K562 (cell line): Measurements from ENCODE around the gene RAMAC. TPM values are rescaled to one million over a fixed set of nuclear protein-coding genes. Genes with fewer than 3 reads are reported as not detected.

Source experiments
- ATAC-seq: fragments of 200-7000 bp; cut with Tn5 transposase; 3 replicates; pipeline ENCODE4 v1.9.1; 2020; ENCODE audit warnings: moderate library complexity
- BruUV-seq: library from RNA; stranded (reverse); fragments of 400-500 nt; replicated peaks from 2 replicates; lab custom pipeline; 2021; lab: Mats Ljungman, UMichigan
- CTCF ChIA-PET: fragments of 300-600 bp; formaldehyde crosslinking; extraction: SDS; loops from one replicate; lab custom pipeline; 2021; ENCODE audit warnings: low intra/inter-chr PET ratio; lab: Yijun Ruan, JAX
- POLR2A ChIA-PET: fragments of 300-600, 350-650 bp; sonication (Branson Sonifier 250); formaldehyde crosslinking; extraction: SDS; loops from one replicate; lab custom pipeline; 2021; ENCODE audit warnings: antibody characterized with exemption, inconsistent platforms; lab: Yijun Ruan, JAX
- DNase-seq, 4 experiments: peaks; one replicate each; pipeline versions ENCODE4 v3.0.0 to v3.0.0-alpha.2; 2011 to 2018; ENCODE audit warnings: low spot score in 3 of 4, mixed read lengths in 3 of 4; ENCODE audit errors: extremely low read depth in 1 of 4
- FAIRE-seq: peaks from 2 replicates; lab custom pipeline; 2011; peaks lifted over from hg19 to GRCh38; lab: Jason Lieb, UNC
- H2AFZ ChIP-seq: 2 replicates; pipeline ENCODE4 v1.6.0; 2011; ENCODE audit warnings: low read depth, low read length, control low read depth, inconsistent platforms
- H3K27ac ChIP-seq: fragments of 200-600 bp; 3 replicates; pipeline ENCODE4 v1.8.0; 2011; ENCODE audit warnings: low read depth, mild to moderate bottlenecking, control low read depth, inconsistent platforms, low read length, moderate library complexity, mixed read lengths; ENCODE audit errors: extremely low read depth
- H3K27me3 ChIP-seq, 2 experiments: fragments of 300-600 bp in 1 of 2; 2 replicates in 1 of 2; 3 replicates in 1 of 2; pipeline versions ENCODE4 v1.6.0 to v1.8.0; 2011; ENCODE audit warnings: inconsistent platforms in 2 of 2, low read length in 2 of 2, mild to moderate bottlenecking in 1 of 2, mixed read lengths in 1 of 2, moderate library complexity in 1 of 2; ENCODE audit not compliant: control insufficient read depth in 2 of 2, insufficient read depth in 2 of 2
- H3K36me3 ChIP-seq: fragments of 300-600 bp; 3 replicates; pipeline ENCODE4 v1.8.0; 2011; ENCODE audit warnings: mild to moderate bottlenecking, low read length, inconsistent platforms; ENCODE audit not compliant: control insufficient read depth, insufficient read depth
- H3K4me1 ChIP-seq, 2 experiments: fragments of 200-600 bp in 1 of 2; replicated peaks in 1 of 2; 2 replicates in 1 of 2; 3 replicates in 1 of 2; pipeline versions ENCODE4 v1.5.1 to v1.8.0; 2011; ENCODE audit warnings: inconsistent platforms in 2 of 2, low read length in 2 of 2, mild to moderate bottlenecking in 1 of 2, mixed read lengths in 1 of 2, moderate library complexity in 1 of 2; ENCODE audit not compliant: control insufficient read depth in 2 of 2, insufficient read depth in 2 of 2
- H3K4me2 ChIP-seq: 2 replicates; pipeline ENCODE4 v1.6.1; 2011; ENCODE audit warnings: low read length, control low read depth, inconsistent platforms, mixed read lengths; ENCODE audit not compliant: insufficient read depth
- H3K4me3 ChIP-seq: fragments of 200-600 bp; sonication (generic), shearing (Covaris generic); 2 replicates; pipeline ENCODE4 v1.5.1; 2016; ENCODE audit warnings: control low read depth, inconsistent platforms
- H3K79me2 ChIP-seq: fragments of 200-600 bp; 3 replicates; pipeline ENCODE4 v1.8.0; 2011; ENCODE audit warnings: low read length, inconsistent platforms; ENCODE audit not compliant: control insufficient read depth, insufficient read depth
- H3K9ac ChIP-seq, 2 experiments: 2 replicates each; pipeline versions ENCODE4 v1.6.0 to v1.6.1; 2011; ENCODE audit warnings: low read depth in 2 of 2, low read length in 2 of 2, control low read depth in 1 of 2, inconsistent platforms in 1 of 2, mild to moderate bottlenecking in 1 of 2, mixed read lengths in 1 of 2; ENCODE audit not compliant: insufficient read depth in 1 of 2
- H3K9me1 ChIP-seq: one replicate; pipeline ENCODE4 v1.6.0; 2011; ENCODE audit warnings: inconsistent platforms, mild to moderate bottlenecking, low read length, moderate library complexity; ENCODE audit not compliant: control insufficient read depth, insufficient read depth
- H3K9me3 ChIP-seq: replicated peaks from 2 replicates; pipeline ENCODE4 v1.5.1; 2011; ENCODE audit warnings: low read depth, low read length, inconsistent platforms; ENCODE audit not compliant: control insufficient read depth, insufficient read depth
- H4K20me1 ChIP-seq: replicated peaks from 2 replicates; pipeline ENCODE4 v1.6.1; 2011; ENCODE audit warnings: low read length, inconsistent platforms, mixed read lengths; ENCODE audit not compliant: control insufficient read depth, insufficient read depth
- C11orf30 ChIP-seq: fragments of 450-650 bp; IDR thresholded peaks from 2 replicates; pipeline ENCODE4 v1.6.1; 2016; ENCODE audit warnings: low read depth, mild to moderate bottlenecking
- HDAC1 ChIP-seq, 2 experiments: fragments of 450-650 bp; IDR thresholded peaks; 2 replicates each; pipeline ENCODE4 v1.6.1; 2016 to 2017; ENCODE audit warnings: inconsistent platforms in 1 of 2, mild to moderate bottlenecking in 1 of 2, moderate library complexity in 1 of 2
- MYNN ChIP-seq, 2 experiments: sonication (generic); formaldehyde crosslinking in 1 of 2; IDR thresholded peaks; 2 replicates each; pipeline versions ENCODE4 v1.5.0 to v1.6.1; 2016 to 2020; ENCODE audit warnings: antibody characterized with exemption in 1 of 2, missing genetic modification reagents in 1 of 2
- NCOA4 ChIP-seq: fragments of 450-650 bp; IDR thresholded peaks from 2 replicates; pipeline ENCODE4 v1.6.1; 2018; ENCODE audit warnings: mild to moderate bottlenecking; ENCODE audit not compliant: partially characterized antibody
- NFIC ChIP-seq: fragments of 450-650 bp; IDR thresholded peaks from 2 replicates; pipeline ENCODE4 v1.6.1; 2017; ENCODE audit warnings: mild to moderate bottlenecking, inconsistent platforms
- RBFOX2 ChIP-seq: fragments of 200-400 bp; formaldehyde crosslinking; IDR thresholded peaks from 2 replicates; pipeline ENCODE4 v1.6.1; 2017; ENCODE audit warnings: low read depth, mild to moderate bottlenecking, low read length, moderate library complexity
- WGBS: fragments of 100-300 bp; shearing (Covaris generic); methylation state at CpG from one replicate; pipeline ENCODE4 v1.1.6; 2016; ENCODE audit warnings: low coverage, mixed read lengths; ENCODE audit not compliant: insufficient coverage; ENCODE audit errors: missing lambda C conversion rate; 5-methylcytosine and 5-hydroxymethylcytosine counted together
- in situ Hi-C: fragments of 300-500 bp; cut with MboI; formaldehyde crosslinking; loops from 4 replicates; pipeline ENCODE4 v1.15.0; 2018; ENCODE audit warnings: inconsistent platforms, mixed read lengths
- intact Hi-C: fragments of 100-400 bp; cut with micrococcal nuclease; formaldehyde crosslinking; loops from 2 replicates; pipeline ENCODE4 v1.14.2; 2022
- polyA plus RNA-seq, 8 experiments: library from polyadenylated mRNA; depleted of rRNA in 4 of 8; stranded (reverse) in 5 of 8; unstranded in 3 of 8; fragments of >200 nt; fragmentation: Nextera tagmentation in 2 of 8; fragmentation: Illumina TruSeq in 1 of 8; extraction: Ambion mirVana in 2 of 8; extraction: Trizol in 1 of 8; gene quantifications; 2 replicates each; pipeline versions ENCODE4 v1.2.1 to v1.2.3, GENCODE V29; 2011 to 2014; ENCODE audit warnings: inconsistent platforms in 1 of 8, missing spikeins in 1 of 8
- total RNA-seq, 7 experiments: library from RNA; depleted of rRNA in 6 of 7; stranded (reverse); fragments of >200 nt in 6 of 7; fragmentation: Illumina TruSeq in 2 of 7; extraction: Trizol in 2 of 7; gene quantifications; 2 replicates each; pipeline versions ENCODE4 v1.2.1 to v1.2.3, GENCODE V29; 2011 to 2021; ENCODE audit warnings: low replicate concordance in 1 of 7
- TF ChIP-seq, protein P1 (sequence below), 3 experiments: fragments of 200-800 bp in 1 of 3; fragments of 250-450 bp in 1 of 3; fragments of 450-650 bp in 1 of 3; sonication (Bioruptor Pico) in 1 of 3; sonication (Bioruptor generic) in 1 of 3; formaldehyde crosslinking in 1 of 3; IDR thresholded peaks; 2 replicates each; pipeline versions ENCODE4 v1.6.1 to v1.8.0; 2016 to 2022; ENCODE audit warnings: mild to moderate bottlenecking in 2 of 3, missing genetic modification characterization in 2 of 3, missing compliant biosample characterization in 1 of 3, moderate library complexity in 1 of 3
- TF ChIP-seq, protein P2 (sequence below): fragments of 450-650 bp; formaldehyde crosslinking; IDR thresholded peaks from 2 replicates; pipeline ENCODE4 v1.4.0; 2020; ENCODE audit warnings: mild to moderate bottlenecking, moderate library complexity
- TF ChIP-seq, protein P3 (sequence below): fragments of 250-450 bp; sonication (Bioruptor Pico); IDR thresholded peaks from 2 replicates; pipeline ENCODE4 v1.5.0; 2021

The RAMAC gene
- total and polyA plus RNA-seq, 9 of the 15 experiments (the other 6 are each of a cell fraction or from before 2014, with no cell fraction given): 26.9 to 108 (median 38.4) TPM

- TF ChIP-seq, protein P1, sequence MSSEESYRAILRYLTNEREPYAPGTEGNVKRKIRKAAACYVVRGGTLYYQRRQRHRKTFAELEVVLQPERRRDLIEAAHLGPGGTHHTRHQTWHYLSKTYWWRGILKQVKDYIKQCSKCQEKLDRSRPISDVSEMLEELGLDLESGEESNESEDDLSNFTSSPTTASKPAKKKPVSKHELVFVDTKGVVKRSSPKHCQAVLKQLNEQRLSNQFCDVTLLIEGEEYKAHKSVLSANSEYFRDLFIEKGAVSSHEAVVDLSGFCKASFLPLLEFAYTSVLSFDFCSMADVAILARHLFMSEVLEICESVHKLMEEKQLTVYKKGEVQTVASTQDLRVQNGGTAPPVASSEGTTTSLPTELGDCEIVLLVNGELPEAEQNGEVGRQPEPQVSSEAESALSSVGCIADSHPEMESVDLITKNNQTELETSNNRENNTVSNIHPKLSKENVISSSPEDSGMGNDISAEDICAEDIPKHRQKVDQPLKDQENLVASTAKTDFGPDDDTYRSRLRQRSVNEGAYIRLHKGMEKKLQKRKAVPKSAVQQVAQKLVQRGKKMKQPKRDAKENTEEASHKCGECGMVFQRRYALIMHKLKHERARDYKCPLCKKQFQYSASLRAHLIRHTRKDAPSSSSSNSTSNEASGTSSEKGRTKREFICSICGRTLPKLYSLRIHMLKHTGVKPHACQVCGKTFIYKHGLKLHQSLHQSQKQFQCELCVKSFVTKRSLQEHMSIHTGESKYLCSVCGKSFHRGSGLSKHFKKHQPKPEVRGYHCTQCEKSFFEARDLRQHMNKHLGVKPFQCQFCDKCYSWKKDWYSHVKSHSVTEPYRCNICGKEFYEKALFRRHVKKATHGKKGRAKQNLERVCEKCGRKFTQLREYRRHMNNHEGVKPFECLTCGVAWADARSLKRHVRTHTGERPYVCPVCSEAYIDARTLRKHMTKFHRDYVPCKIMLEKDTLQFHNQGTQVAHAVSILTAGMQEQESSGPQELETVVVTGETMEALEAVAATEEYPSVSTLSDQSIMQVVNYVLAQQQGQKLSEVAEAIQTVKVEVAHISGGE (CRISPR knock-in tag; IDR thresholded peaks at IDR 0.05): no peak
Observed at GRCh38 chr15:82944056-82944455, 42.0 kb upstream of the RAMAC start (continued).

DNA sequence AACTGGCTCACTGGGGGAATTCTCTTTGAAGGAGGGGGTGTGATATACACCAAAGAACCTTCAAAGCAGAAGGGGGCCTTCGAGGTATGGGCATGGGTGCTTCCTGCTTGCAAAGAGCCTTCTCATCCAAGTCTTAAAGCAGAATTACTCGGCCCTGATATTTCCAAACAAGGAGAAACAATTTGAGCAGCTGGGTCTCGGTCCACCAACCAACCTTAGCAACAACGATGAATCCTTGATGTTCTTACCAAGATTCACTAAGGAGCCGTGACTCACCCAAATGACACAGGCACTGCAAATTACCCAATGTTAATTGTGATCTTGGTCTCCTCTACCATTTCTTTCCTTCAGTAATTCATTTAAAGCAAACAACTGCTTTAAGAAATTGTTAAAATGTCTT lies 41.2 kb upstream of the RAMAC start:
- Histone ChIP-seq H3K9me1 (no peaks in the 10 kb centered on the region), H3K27ac (no peak overlapping the region), H3K27me3 (peaks cover 54 to 59% of the 10 kb centered on the region in 2 experiments), H4K20me1 (no peaks in the 10 kb centered on the region), H3K9ac (no peak overlapping the region), H3K4me2 (no peak overlapping the region), H3K36me3 (no peaks in the 10 kb centered on the region), H3K9me3 (no peaks in the 10 kb centered on the region), H3K4me1 (no peaks in the 10 kb centered on the region), H3K79me2 (no peaks in the 10 kb centered on the region), H3K4me3 (no peak overlapping the region), H2AFZ (no peak overlapping the region)
- ChIA-PET CTCF (interaction anchor here (0.7 kb wide), 1 partner anchor 889 kb away, joined by 3 read pairs; no protein-coding TSS in a partner anchor), POLR2A (no interaction called here)
- WGBS: 0% methylated on average over 5 of the region's 5 CpGs
- no peak for ATAC-seq
- in situ Hi-C loops: no loop called here
- intact Hi-C loops: no loop called here
- no peak for FAIRE-seq
- no TSS peak for BruUV-seq
- no peak for DNase-seq
- no peak for TF ChIP-seq NFIC
- TF ChIP-seq MYNN (IDR thresholded peaks at IDR 0.05): no peak
- no peak for TF ChIP-seq MYNN (CRISPR knock-in tag; IDR thresholded peaks at IDR 0.05)
- TF ChIP-seq RBFOX2: no peak
- no peak for TF ChIP-seq NCOA4
- no peak for TF ChIP-seq HDAC1 (IDR thresholded peaks at IDR 0.05)
- TF ChIP-seq C11orf30: no peak
- TF ChIP-seq, protein P2, sequence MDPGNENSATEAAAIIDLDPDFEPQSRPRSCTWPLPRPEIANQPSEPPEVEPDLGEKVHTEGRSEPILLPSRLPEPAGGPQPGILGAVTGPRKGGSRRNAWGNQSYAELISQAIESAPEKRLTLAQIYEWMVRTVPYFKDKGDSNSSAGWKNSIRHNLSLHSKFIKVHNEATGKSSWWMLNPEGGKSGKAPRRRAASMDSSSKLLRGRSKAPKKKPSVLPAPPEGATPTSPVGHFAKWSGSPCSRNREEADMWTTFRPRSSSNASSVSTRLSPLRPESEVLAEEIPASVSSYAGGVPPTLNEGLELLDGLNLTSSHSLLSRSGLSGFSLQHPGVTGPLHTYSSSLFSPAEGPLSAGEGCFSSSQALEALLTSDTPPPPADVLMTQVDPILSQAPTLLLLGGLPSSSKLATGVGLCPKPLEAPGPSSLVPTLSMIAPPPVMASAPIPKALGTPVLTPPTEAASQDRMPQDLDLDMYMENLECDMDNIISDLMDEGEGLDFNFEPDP (CRISPR knock-in tag): no peak
- TF ChIP-seq, protein P3, sequence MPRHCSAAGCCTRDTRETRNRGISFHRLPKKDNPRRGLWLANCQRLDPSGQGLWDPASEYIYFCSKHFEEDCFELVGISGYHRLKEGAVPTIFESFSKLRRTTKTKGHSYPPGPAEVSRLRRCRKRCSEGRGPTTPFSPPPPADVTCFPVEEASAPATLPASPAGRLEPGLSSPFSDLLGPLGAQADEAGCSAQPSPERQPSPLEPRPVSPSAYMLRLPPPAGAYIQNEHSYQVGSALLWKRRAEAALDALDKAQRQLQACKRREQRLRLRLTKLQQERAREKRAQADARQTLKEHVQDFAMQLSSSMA (CRISPR knock-in tag): no peak
